D721Med (cell line): Measurements from ENCODE around the gene EMX2.

Experiments used
- DNase-seq: peaks from one replicate; pipeline ENCODE4 v3.0.0; 2011; ENCODE audit warnings: low spot score; ENCODE audit not compliant: insufficient read length
- FAIRE-seq: peaks from 2 replicates; lab custom pipeline; 2011; peaks lifted over from hg19 to GRCh38; lab: Jason Lieb, UNC
- CTCF ChIP-seq: IDR thresholded peaks from 2 replicates; pipeline ENCODE4 v1.5.1; 2012; ENCODE audit warnings: mild to moderate bottlenecking, control low read depth; ENCODE audit not compliant: insufficient read depth; ENCODE audit errors: missing control alignments

Gene EMX2

GRCh38 chr10:117590101-117590875 is 47.7 kb downstream of the EMX2 start:
- FAIRE-seq (no peak), DNase-seq (no peak)
- TF ChIP-seq CTCF: no peak

GRCh38 chr10:117591043-117591442 is 48.5 kb downstream of the EMX2 start:
- DNase-seq: no peak
- no peak for FAIRE-seq
- TF ChIP-seq CTCF: no peak

- FAIRE-seq (no peak), DNase-seq (no peak)
- TF ChIP-seq CTCF: no peak
Measured at GRCh38 chr10:117594722-117595121, 52.2 kb downstream of the EMX2 start.

- DNase-seq (no peak), FAIRE-seq (no peak)
- no peak for TF ChIP-seq CTCF
Measured at GRCh38 chr10:117596706-117597105, 54.2 kb downstream of the EMX2 start.

- FAIRE-seq (no peak), DNase-seq (no peak)
- no peak for TF ChIP-seq CTCF
Measured at GRCh38 chr10:117597216-117597615, 54.7 kb downstream of the EMX2 start.
